Naive B cell (primary cell): ENCODE measurements around the gene ST3GAL5. TPM values are rescaled to one million over a fixed set of nuclear protein-coding genes. Genes with fewer than 3 reads are reported as not detected.

ENCODE experiments used
- ATAC-seq, 2 donors: fragments of 150-1000 bp; cut with Tn5 transposase; 2 replicates each; pipeline ENCODE4 v1.10.0; 2021; ENCODE audit warnings: low read depth in 2 of 2, mild to moderate bottlenecking in 2 of 2, moderate library complexity in 2 of 2
- DNase-seq: peaks from one replicate; pipeline ENCODE4 v3.0.0; 2022
- H3K27ac Mint-ChIP-seq, 6 donors: one replicate each; pipeline ENCODE4 v1.8.0; 2020 to 2022; ENCODE audit warnings: mild to moderate bottlenecking in 6 of 6, mixed read lengths in 6 of 6, moderate library complexity in 5 of 6, inconsistent platforms in 2 of 6
- H3K27me3 Mint-ChIP-seq, 3 donors: one replicate each; pipeline ENCODE4 v1.8.0; 2021 to 2022; ENCODE audit warnings: mixed read lengths in 3 of 3, mild to moderate bottlenecking in 1 of 3
- H3K36me3 Mint-ChIP-seq, 2 donors: one replicate each; pipeline ENCODE4 v1.8.0; 2020 to 2022; ENCODE audit warnings: mixed read lengths in 2 of 2, inconsistent platforms in 1 of 2, mild to moderate bottlenecking in 1 of 2
- H3K4me1 Mint-ChIP-seq, 3 donors: one replicate each; pipeline ENCODE4 v1.8.0; 2020 to 2022; ENCODE audit warnings: mixed read lengths in 3 of 3, inconsistent platforms in 1 of 3, mild to moderate bottlenecking in 1 of 3, moderate library complexity in 1 of 3
- H3K4me3 Mint-ChIP-seq, 8 donors: one replicate each; pipeline ENCODE4 v1.8.0; 2020 to 2022; ENCODE audit warnings: mild to moderate bottlenecking in 8 of 8, mixed read lengths in 8 of 8, moderate library complexity in 8 of 8, inconsistent platforms in 2 of 8
- H3K9me3 Mint-ChIP-seq, 7 donors: one replicate each; pipeline ENCODE4 v1.8.0; 2020 to 2022; ENCODE audit warnings: mixed read lengths in 7 of 7, mild to moderate bottlenecking in 5 of 7, inconsistent platforms in 2 of 7, moderate library complexity in 1 of 7
- polyA plus RNA-seq, 6 donors: library from polyadenylated mRNA; unstranded; fragments of 300-500 nt; fragmentation: Illumina TruSeq; gene quantifications; one replicate each; pipeline ENCODE4 v1.2.3, GENCODE V29; 2021; ENCODE audit warnings: low read depth in 6 of 6

ST3GAL5 gene
- polyA plus RNA-seq, 6 donors from 2014 or later = 16.7 to 29.0 (median 20.9) TPM

DNA sequence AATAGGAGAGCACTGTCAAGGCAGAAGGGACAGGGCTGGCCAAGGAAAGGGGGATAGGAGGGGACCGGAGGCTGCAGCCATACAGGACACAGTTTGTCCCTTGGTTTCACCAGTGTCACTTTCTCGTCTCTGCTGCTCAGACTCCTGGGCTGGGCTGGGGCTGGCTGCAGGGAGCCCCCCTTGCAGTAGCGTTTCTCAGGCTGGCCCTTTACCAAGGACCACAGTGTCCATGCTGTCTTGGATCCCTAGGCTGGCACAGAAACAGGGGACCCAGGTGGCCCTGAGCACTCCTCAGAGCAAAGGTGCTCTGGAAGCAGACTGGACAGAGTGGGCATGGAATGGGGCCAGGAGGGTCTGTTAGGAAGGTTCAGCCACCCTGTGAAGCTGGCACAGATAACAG, 100.2 kb downstream of the ST3GAL5 start:
- H3K9me3 Mint-ChIP-seq = no peaks in the 10 kb centered on the region
- peaks cover 4 to 13% (median 8%) of the 10 kb centered on the region in 3 donors for H3K4me1 Mint-ChIP-seq
- ATAC-seq (no peak), DNase-seq (no peak)
- no peaks in the 10 kb centered on the region for H3K36me3 Mint-ChIP-seq
- H3K27ac Mint-ChIP-seq = no peak overlapping the region
- no peak overlapping the region for H3K4me3 Mint-ChIP-seq
- peaks cover 5 to 56% (median 42%) of the 10 kb centered on the region in 3 donors for H3K27me3 Mint-ChIP-seq

DNA sequence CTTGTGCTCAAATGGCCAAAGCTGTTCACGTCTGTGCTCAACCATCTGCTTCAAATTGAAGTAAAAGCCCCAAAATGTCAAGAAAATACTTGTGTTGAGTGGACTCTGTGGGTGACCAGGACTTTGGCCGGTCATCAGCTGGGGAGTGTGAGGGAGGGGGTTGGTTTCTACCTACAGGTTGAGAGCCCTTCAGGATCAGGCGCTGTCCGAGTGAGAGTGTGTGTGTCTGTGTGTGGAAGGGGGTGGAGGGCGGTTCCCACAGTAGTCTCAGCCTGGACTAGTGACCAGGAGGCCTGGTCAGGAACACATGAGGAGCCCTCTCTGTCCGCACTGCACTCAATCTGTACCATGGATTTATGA, 100.8 kb downstream of the ST3GAL5 start:
- DNase-seq = no peak
- no peak overlapping the region for H3K4me3 Mint-ChIP-seq
- ATAC-seq = no peak
- H3K27ac Mint-ChIP-seq = peak overlapping the region in 1 of 6 donors; percentile 33
- H3K4me1 Mint-ChIP-seq = peaks cover 4 to 13% (median 8%) of the 10 kb centered on the region in 3 donors
- no peaks in the 10 kb centered on the region for H3K36me3 Mint-ChIP-seq
- H3K27me3 Mint-ChIP-seq = peaks cover 5 to 53% (median 39%) of the 10 kb centered on the region in 3 donors
- H3K9me3 Mint-ChIP-seq = no peaks in the 10 kb centered on the region

- Mint-ChIP-seq H3K27ac (no peak overlapping the region), H3K27me3 (peaks cover 5 to 48% (median 34%) of the 10 kb centered on the region in 3 donors), H3K4me1 (peaks cover 4 to 13% (median 8%) of the 10 kb centered on the region in 3 donors), H3K36me3 (no peaks in the 10 kb centered on the region), H3K9me3 (no peaks in the 10 kb centered on the region), H3K4me3 (no peak overlapping the region)
- DNase-seq = no peak
- ATAC-seq = no peak
Measured at GRCh38 chr2:85787282-85787980, 101.4 kb downstream of the ST3GAL5 start.

Other genes starting within 250 kb of the ST3GAL5 start
- not detected for gene SFTPB, start 220.8 kb downstream of the ST3GAL5 start, polyA plus RNA-seq
- gene GNLY, start 194.6 kb downstream of the ST3GAL5 start, polyA plus RNA-seq = 10 to 100 TPM in 4 of 6 donors, 1 to 10 TPM in 2; 6.3 to 20.4 (median 11.2) TPM
- not detected for gene ATOH8, start 135.0 kb downstream of the ST3GAL5 start, polyA plus RNA-seq
- 1 to 10 TPM in 5 of 6 donors, not detected in 1; 1.9 to 6.2 (median 2.4) TPM for gene POLR1A, start 216.9 kb upstream of the ST3GAL5 start, polyA plus RNA-seq
- 10 to 100 TPM; 28.8 to 51.9 (median 42.5) TPM for gene PTCD3, start 217.2 kb upstream of the ST3GAL5 start, polyA plus RNA-seq